Psoas muscle (tissue), 8 donors: ENCODE measurements around the gene TSSK3. TPM values are rescaled to one million over a fixed set of nuclear protein-coding genes. Genes with fewer than 3 reads are reported as not detected.
A peak's percentile ranks its signal among the peaks of the same experiment; 100 is the strongest.

Experiments used
- ATAC-seq, 4 donors: fragments of 200-7000 bp; cut with Tn5 transposase; one replicate each; pipeline ENCODE4 v1.9.1; 2020; ENCODE audit warnings: moderate library complexity in 3 of 4, mild to moderate bottlenecking in 2 of 4
- DNase-seq, 2 donors: peaks; one replicate each; pipeline ENCODE4 v3.0.0-alpha.2; 2020
- H3K27ac ChIP-seq: fragments of 200-600 bp; one replicate; pipeline ENCODE4 v1.8.0; 2022
- H3K27me3 ChIP-seq, 3 donors: fragments of 200-600 bp in 1 of 3; one replicate each; pipeline versions ENCODE4 v1.6.1 to v1.8.0; 2013 to 2022; ENCODE audit warnings: low read length in 2 of 3, mild to moderate bottlenecking in 2 of 3, moderate library complexity in 1 of 3; ENCODE audit not compliant: insufficient read depth in 3 of 3
- H3K36me3 ChIP-seq, 2 donors: fragments of 200-600 bp in 1 of 2; one replicate each; pipeline versions ENCODE4 v1.6.1 to v1.8.0; 2013 to 2022; ENCODE audit warnings: low read depth in 1 of 2, mild to moderate bottlenecking in 1 of 2, moderate library complexity in 1 of 2; ENCODE audit not compliant: insufficient read depth in 1 of 2
- H3K4me1 ChIP-seq: fragments of 200-600 bp; one replicate; pipeline ENCODE4 v1.8.0; 2022
- H3K4me3 ChIP-seq: fragments of 200-600 bp; one replicate; pipeline ENCODE4 v1.8.0; 2022; ENCODE audit warnings: mild to moderate bottlenecking
- H3K9me3 ChIP-seq: fragments of 200-600 bp; one replicate; pipeline ENCODE4 v1.8.0; 2022
- CTCF ChIP-seq: fragments of 200-600 bp; IDR thresholded peaks from one replicate; pipeline ENCODE4 v1.8.0; 2022; ENCODE audit warnings: antibody characterized with exemption
- WGBS, 3 donors: extraction: QIAGEN DNeasy Blood & Tissue Kit; methylation state at CpG; one replicate each; pipeline versions ENCODE4 v1.1.6 to v1.1.7; 2013; 5-methylcytosine and 5-hydroxymethylcytosine counted together
- intact Hi-C, 2 donors: fragments of 100-400 bp; cut with DNase I; formaldehyde crosslinking; loops; one replicate each; pipeline versions ENCODE4 v1.11.0 to v1.14.2; 2022
- polyA plus RNA-seq, 3 donors: library from polyadenylated mRNA; stranded (reverse); fragments of 200-250 nt; gene quantifications; one replicate each; pipeline ENCODE4 v1.2.3, GENCODE V29; 2013
- total RNA-seq, 4 donors: library from RNA; stranded (reverse); fragmentation: NEBNext Ultra II Directional in 2 of 4; extraction: Animal tissue kit (Norgen Biotek cat#: 25700) in 2 of 4; gene quantifications; one replicate each; pipeline versions ENCODE4 v1.2.1 to v1.2.4, GENCODE V29; 2021 to 2023
- donor health status: healthy with polysubstance abuse.
- donor health status: DM: no; HTN: no; CAD: no; lungs with moderate emphysema.
- donor health status: Bipolar disorder and iron deficiency.
- donor health status: healthy.
- donor health status: DM: yes; HTN: yes; CAD: no.
- donor health status: DM: no; HTN: no; CAD: no.
- donor health status: DM: no; HTN: no; CAD: no.
- donor health status: DM: yes; HTN: yes; CAD: no.

TSSK3 gene
- total and polyA plus RNA-seq, 7 donors, result 0.10 to 4.0 (median 0.80) TPM; not detected in 3

- intact Hi-C loops, result no loop called here
- 0 to 1% (median 0%) methylated on average over 15 to 33 of the region's 34 CpGs for WGBS, 3 donors
- no peaks in the 10 kb centered on the region for H3K27me3 ChIP-seq
- peak overlapping the region; percentile 74 for H3K4me3 ChIP-seq
- H3K4me1 ChIP-seq, result no peaks in the 10 kb centered on the region
- ATAC-seq (no peak), DNase-seq (no peak)
- H3K36me3 ChIP-seq, result peaks cover 0 to 23% of the 10 kb centered on the region in 2 donors
- no peaks in the 10 kb centered on the region for H3K9me3 ChIP-seq
- peak overlapping the region; percentile 36 for H3K27ac ChIP-seq
- no peak for TF ChIP-seq CTCF
Measured at GRCh38 chr1:32335535-32335789, 26.9 kb upstream of the TSSK3 start.

- Histone ChIP-seq H3K27me3 (no peaks in the 10 kb centered on the region), H3K9me3 (no peaks in the 10 kb centered on the region), H3K4me3 (peak within 1 kb of the TSS; percentile 74), H3K27ac (peak within 1 kb of the TSS; percentile 36), H3K36me3 (peaks cover 0 to 18% of the 10 kb centered on the region in 2 donors), H3K4me1 (no peaks in the 10 kb centered on the region)
- intact Hi-C loops, result no loop called here
- ATAC-seq (peak; percentile 65 to 87 (median 80)), DNase-seq (peak; percentile 80 to 87)
- 0 to 2% (median 1%) methylated on average over 10 to 91 of the region's 95 CpGs for WGBS, 3 donors
- TF ChIP-seq CTCF, result no peak
Measured at GRCh38 chr1:32335790-32336590, 26.3 kb upstream of the TSSK3 start, which contains the start of gene MARCKSL1. MARCKSL1 (minus strand) TSS chr1:32336233; CDS start chr1:32336033, 200 bp downstream.

GRCh38 chr1:32336591-32336932, 25.8 kb upstream of the TSSK3 start:
- Histone ChIP-seq H3K4me3 (peak overlapping the region; percentile 74), H3K27ac (no peak overlapping the region), H3K9me3 (no peaks in the 10 kb centered on the region), H3K4me1 (no peaks in the 10 kb centered on the region), H3K36me3 (peaks cover 0 to 13% of the 10 kb centered on the region in 2 donors), H3K27me3 (no peaks in the 10 kb centered on the region)
- DNase-seq (peak; percentile 30 to 56), ATAC-seq (peak; percentile 10 to 26 (median 16))
- intact Hi-C loops, result no loop called here
- 32 to 52% (median 37%) methylated on average over 15 of the region's 15 CpGs for WGBS, 3 donors
- TF ChIP-seq CTCF, result no peak

- H3K27me3 ChIP-seq, result no peaks in the 10 kb centered on the region
- DNase-seq (peak in 1 of 2 donors; percentile 71), ATAC-seq (no peak)
- peaks cover 0 to 7% of the 10 kb centered on the region in 2 donors for H3K36me3 ChIP-seq
- no peaks in the 10 kb centered on the region for H3K4me1 ChIP-seq
- H3K9me3 ChIP-seq, result no peaks in the 10 kb centered on the region
- no peak overlapping the region for H3K27ac ChIP-seq
- no peak overlapping the region for H3K4me3 ChIP-seq
- WGBS, 3 donors, result 57 to 65% (median 61%) methylated on average over 7 to 8 of the region's 8 CpGs
- TF ChIP-seq CTCF, result no peak
- intact Hi-C loops, result no loop called here
Measured at GRCh38 chr1:32336963-32337675, 25.2 kb upstream of the TSSK3 start.
